Panc1 (cell line): Measurements from ENCODE around the gene ARHGAP18. TPM values are rescaled to one million over a fixed set of nuclear protein-coding genes. Genes with fewer than 3 reads are reported as not detected.
A peak's percentile ranks its signal among the peaks of the same experiment; 100 is the strongest.

Experiments
- ATAC-seq: fragments of 200-7000 bp; cut with Tn5 transposase; 2 replicates; pipeline ENCODE4 v1.9.1; 2020; ENCODE audit warnings: mild to moderate bottlenecking, moderate library complexity
- BruUV-seq: library from RNA; stranded (reverse); fragments of 400-500 nt; replicated peaks from 2 replicates; lab custom pipeline; 2021; lab: Mats Ljungman, UMichigan
- CTCF ChIA-PET: fragments of 300-600 bp; sonication (Branson Sonifier 250); formaldehyde crosslinking; loops from one replicate; lab custom pipeline; 2022; ENCODE audit warnings: antibody characterized with exemption; lab: Charles Lee
- POLR2A ChIA-PET: fragments of 300-600 bp; sonication (Branson Sonifier 250); formaldehyde crosslinking; loops from one replicate; lab custom pipeline; 2022; ENCODE audit warnings: antibody characterized with exemption; lab: Charles Lee
- DNase-seq: peaks from one replicate; pipeline ENCODE4 v3.0.0-alpha.2; 2010; ENCODE audit warnings: low read depth, low spot score
- H3K27ac ChIP-seq: 2 replicates; pipeline ENCODE4 v1.5.1; 2011; ENCODE audit warnings: mild to moderate bottlenecking, low read length, inconsistent platforms
- H3K27me3 ChIP-seq: fragments of 200-500 bp; sonication (Bioruptor generic); 2 replicates; pipeline ENCODE4 v1.6.0; 2014; ENCODE audit warnings: low read length, inconsistent platforms; ENCODE audit not compliant: control insufficient read depth, insufficient read depth
- H3K36me3 ChIP-seq: fragments of 200-500 bp; sonication (Bioruptor generic); 2 replicates; pipeline ENCODE4 v1.5.1; 2014; ENCODE audit warnings: inconsistent platforms, mild to moderate bottlenecking, low read length, moderate library complexity; ENCODE audit not compliant: control insufficient read depth, insufficient read depth
- H3K4me1 ChIP-seq: 2 replicates; pipeline ENCODE4 v1.5.1; 2011; ENCODE audit warnings: inconsistent platforms, mild to moderate bottlenecking, low read length, moderate library complexity; ENCODE audit not compliant: control insufficient read depth, insufficient read depth
- H3K4me3 ChIP-seq, 2 experiments: 2 replicates each; pipeline ENCODE4 v1.5.1; 2011 to 2012; ENCODE audit warnings: low read depth in 2 of 2, low read length in 2 of 2, mild to moderate bottlenecking in 2 of 2, inconsistent platforms in 1 of 2, moderate library complexity in 1 of 2
- H3K9me3 ChIP-seq: fragments of 200-500 bp; sonication (Bioruptor generic); 2 replicates; pipeline ENCODE4 v1.5.1; 2014; ENCODE audit warnings: low read depth, mild to moderate bottlenecking, inconsistent platforms, low read length, moderate library complexity; ENCODE audit not compliant: control insufficient read depth, insufficient read depth
- POLR2AphosphoS5 ChIP-seq: IDR thresholded peaks from 2 replicates; pipeline ENCODE4 v1.6.1; 2012; ENCODE audit warnings: mild to moderate bottlenecking, low read depth, low read length, moderate library complexity
- SIN3A ChIP-seq: IDR thresholded peaks from 2 replicates; pipeline ENCODE4 v1.6.1; 2012; ENCODE audit warnings: low read depth, mild to moderate bottlenecking, low read length, moderate library complexity, borderline replicate concordance; ENCODE audit not compliant: insufficient read depth
- TCF7L2 ChIP-seq: IDR thresholded peaks from 2 replicates; pipeline ENCODE4 v1.6.1; 2011; ENCODE audit warnings: mild to moderate bottlenecking, low read depth, low read length, inconsistent platforms
- in situ Hi-C: cut with HindIII; loops from 2 replicates; pipeline ENCODE4 v1.10.0; 2016; ENCODE audit warnings: low sequenced_read_pairs, low pct_unique_long_range_greater_than_20kb
- intact Hi-C: fragments of 100-400 bp; cut with micrococcal nuclease; formaldehyde crosslinking; loops from one replicate; pipeline ENCODE4 v1.10.0; 2022; ENCODE audit not compliant: unreplicated experiment
- total RNA-seq: library from RNA; stranded (reverse); gene quantifications from one replicate; pipeline ENCODE4 v1.2.1, GENCODE V29; 2021; ENCODE audit not compliant: unreplicated experiment
- TF ChIP-seq, protein P1 (sequence below): fragments of 450-650 bp; IDR thresholded peaks from 2 replicates; pipeline ENCODE4 v1.5.1; 2017; ENCODE audit warnings: mild to moderate bottlenecking
- TF ChIP-seq, protein P2 (sequence below), 2 experiments: IDR thresholded peaks; 2 replicates each; pipeline ENCODE4 v1.6.1; 2011 to 2012; ENCODE audit warnings: low read depth in 2 of 2, control low read depth in 1 of 2, low read length in 1 of 2, mild to moderate bottlenecking in 1 of 2, moderate library complexity in 1 of 2; ENCODE audit not compliant: insufficient read depth in 1 of 2

ARHGAP18 gene
- total RNA-seq, 1 experiment from 2014 or later = 11.6 TPM

GRCh38 chr6:129648819-129649491 is 61.0 kb downstream of the ARHGAP18 start:
- CTCF ChIA-PET = interaction anchor here (0.7 kb wide), 1 partner anchor 12 kb away, joined by 3 read pairs; no protein-coding TSS in a partner anchor
- no peak for DNase-seq
- Histone ChIP-seq H3K27me3 (no peaks in the 10 kb centered on the region), H3K27ac (peak overlapping the region; percentile 48; the same call in 1 of the 2 replicates), H3K36me3 (no peaks in the 10 kb centered on the region), H3K4me1 (peaks cover 39% of the 10 kb centered on the region), H3K4me3 (no peak overlapping the region), H3K9me3 (no peaks in the 10 kb centered on the region)
- POLR2A ChIA-PET = interaction anchor here (0.6 kb wide), 1 partner anchor 15 kb away, joined by 7 read pairs; no protein-coding TSS in a partner anchor
- in situ Hi-C loops (no loop called here), intact Hi-C loops (no loop called here)
- no peak for ATAC-seq
- BruUV-seq = no TSS peak
- TF ChIP-seq POLR2AphosphoS5 = no peak
- TF ChIP-seq SIN3A = no peak
- TF ChIP-seq, protein P1, sequence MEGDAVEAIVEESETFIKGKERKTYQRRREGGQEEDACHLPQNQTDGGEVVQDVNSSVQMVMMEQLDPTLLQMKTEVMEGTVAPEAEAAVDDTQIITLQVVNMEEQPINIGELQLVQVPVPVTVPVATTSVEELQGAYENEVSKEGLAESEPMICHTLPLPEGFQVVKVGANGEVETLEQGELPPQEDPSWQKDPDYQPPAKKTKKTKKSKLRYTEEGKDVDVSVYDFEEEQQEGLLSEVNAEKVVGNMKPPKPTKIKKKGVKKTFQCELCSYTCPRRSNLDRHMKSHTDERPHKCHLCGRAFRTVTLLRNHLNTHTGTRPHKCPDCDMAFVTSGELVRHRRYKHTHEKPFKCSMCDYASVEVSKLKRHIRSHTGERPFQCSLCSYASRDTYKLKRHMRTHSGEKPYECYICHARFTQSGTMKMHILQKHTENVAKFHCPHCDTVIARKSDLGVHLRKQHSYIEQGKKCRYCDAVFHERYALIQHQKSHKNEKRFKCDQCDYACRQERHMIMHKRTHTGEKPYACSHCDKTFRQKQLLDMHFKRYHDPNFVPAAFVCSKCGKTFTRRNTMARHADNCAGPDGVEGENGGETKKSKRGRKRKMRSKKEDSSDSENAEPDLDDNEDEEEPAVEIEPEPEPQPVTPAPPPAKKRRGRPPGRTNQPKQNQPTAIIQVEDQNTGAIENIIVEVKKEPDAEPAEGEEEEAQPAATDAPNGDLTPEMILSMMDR = no peak
- TF ChIP-seq, protein P2, sequence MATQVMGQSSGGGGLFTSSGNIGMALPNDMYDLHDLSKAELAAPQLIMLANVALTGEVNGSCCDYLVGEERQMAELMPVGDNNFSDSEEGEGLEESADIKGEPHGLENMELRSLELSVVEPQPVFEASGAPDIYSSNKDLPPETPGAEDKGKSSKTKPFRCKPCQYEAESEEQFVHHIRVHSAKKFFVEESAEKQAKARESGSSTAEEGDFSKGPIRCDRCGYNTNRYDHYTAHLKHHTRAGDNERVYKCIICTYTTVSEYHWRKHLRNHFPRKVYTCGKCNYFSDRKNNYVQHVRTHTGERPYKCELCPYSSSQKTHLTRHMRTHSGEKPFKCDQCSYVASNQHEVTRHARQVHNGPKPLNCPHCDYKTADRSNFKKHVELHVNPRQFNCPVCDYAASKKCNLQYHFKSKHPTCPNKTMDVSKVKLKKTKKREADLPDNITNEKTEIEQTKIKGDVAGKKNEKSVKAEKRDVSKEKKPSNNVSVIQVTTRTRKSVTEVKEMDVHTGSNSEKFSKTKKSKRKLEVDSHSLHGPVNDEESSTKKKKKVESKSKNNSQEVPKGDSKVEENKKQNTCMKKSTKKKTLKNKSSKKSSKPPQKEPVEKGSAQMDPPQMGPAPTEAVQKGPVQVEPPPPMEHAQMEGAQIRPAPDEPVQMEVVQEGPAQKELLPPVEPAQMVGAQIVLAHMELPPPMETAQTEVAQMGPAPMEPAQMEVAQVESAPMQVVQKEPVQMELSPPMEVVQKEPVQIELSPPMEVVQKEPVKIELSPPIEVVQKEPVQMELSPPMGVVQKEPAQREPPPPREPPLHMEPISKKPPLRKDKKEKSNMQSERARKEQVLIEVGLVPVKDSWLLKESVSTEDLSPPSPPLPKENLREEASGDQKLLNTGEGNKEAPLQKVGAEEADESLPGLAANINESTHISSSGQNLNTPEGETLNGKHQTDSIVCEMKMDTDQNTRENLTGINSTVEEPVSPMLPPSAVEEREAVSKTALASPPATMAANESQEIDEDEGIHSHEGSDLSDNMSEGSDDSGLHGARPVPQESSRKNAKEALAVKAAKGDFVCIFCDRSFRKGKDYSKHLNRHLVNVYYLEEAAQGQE (IDR thresholded peaks at IDR 0.05; ENCODE audit: insufficient read depth in 1 of 2, low read depth in 2 of 2, low read length in 1 of 2) = no peak
- no peak for TF ChIP-seq TCF7L2

GRCh38 chr6:129647044-129647443 is 62.9 kb downstream of the ARHGAP18 start:
- no peak for DNase-seq
- Histone ChIP-seq H3K36me3 (no peaks in the 10 kb centered on the region), H3K4me1 (peaks cover 41% of the 10 kb centered on the region), H3K9me3 (no peaks in the 10 kb centered on the region), H3K4me3 (peak overlapping the region in 1 of 2 experiments; percentile 19; a peak in 2 of 4 replicates), H3K27me3 (no peaks in the 10 kb centered on the region), H3K27ac (peak overlapping the region; percentile 82)
- BruUV-seq = no TSS peak
- ChIA-PET CTCF (no interaction called here), POLR2A (no interaction called here)
- TF ChIP-seq, protein P1 = no peak
- TF ChIP-seq POLR2AphosphoS5 (no peak), SIN3A (no peak), TCF7L2 (no peak)
- TF ChIP-seq, protein P2 (IDR thresholded peaks at IDR 0.05; ENCODE audit: insufficient read depth in 1 of 2, low read depth in 2 of 2, low read length in 1 of 2) = no peak
- intact Hi-C loops = no loop called here
- ATAC-seq = no peak
- in situ Hi-C loops = no loop called here
